ENCODE results near the gene B3GNT8. TPM values are rescaled to one million over a fixed set of nuclear protein-coding genes. Genes with fewer than 3 reads are reported as not detected.

The B3GNT8 gene
- total and polyA plus RNA-seq, 9 of the 15 experiments (the other 6 are each of a cell fraction or from before 2014, with no cell fraction given) = 0.11 to 2.9 (median 0.65) TPM; not detected in 2

- intact Hi-C loops (cut with micrococcal nuclease) = no loop called here
Measured at GRCh38 chr19:41416194-41416674, 10.9 kb downstream of the B3GNT8 start.

More at GRCh38 chr19:41416194-41416674, 10.9 kb downstream of the B3GNT8 start:
- no TSS peak for BruUV-seq (replicated peaks)
- ATAC-seq (no peak), DNase-seq (ENCODE audit: extremely low read depth in 1 of 4, low spot score in 3 of 4) (no peak), FAIRE-seq (no peak)
- Histone ChIP-seq H3K27me3 (ENCODE audit: control insufficient read depth in 2 of 2, insufficient read depth in 2 of 2, low read length in 2 of 2) (no peaks in the 10 kb centered on the region), H3K36me3 (ENCODE audit: control insufficient read depth, insufficient read depth, low read length) (peaks cover 43% of the 10 kb centered on the region; the same call in 1 of the 3 replicates), H3K27ac (ENCODE audit: extremely low read depth, low read depth, low read length) (no peak overlapping the region), H3K4me2 (ENCODE audit: insufficient read depth, low read length) (no peak overlapping the region), H3K9me1 (ENCODE audit: control insufficient read depth, insufficient read depth, low read length) (no peaks in the 10 kb centered on the region), H3K79me2 (ENCODE audit: control insufficient read depth, insufficient read depth, low read length) (no peaks in the 10 kb centered on the region), H4K20me1 (replicated peaks; ENCODE audit: control insufficient read depth, insufficient read depth, low read length) (no peaks in the 10 kb centered on the region), H3K4me3 (no peak overlapping the region), H3K9me3 (replicated peaks; ENCODE audit: control insufficient read depth, insufficient read depth, low read depth, low read length) (no peaks in the 10 kb centered on the region), H3K4me1 (replicated peaks in 1 of 2; ENCODE audit: control insufficient read depth in 2 of 2, insufficient read depth in 2 of 2, low read length in 2 of 2) (no peaks in the 10 kb centered on the region), H2AFZ (ENCODE audit: low read depth, low read length) (no peak overlapping the region), H3K9ac (ENCODE audit: insufficient read depth in 1 of 2, low read depth in 2 of 2, low read length in 2 of 2) (no peak overlapping the region)
- ChIA-PET CTCF (ENCODE audit: low intra/inter-chr PET ratio) (no interaction called here), POLR2A (interaction anchor here (1.9 kb wide), 1 partner anchor 11 kb away, joined by 5 read pairs; the partner anchor contains the start of gene B3GNT8)
- TF ChIP-seq IRF2 (CRISPR knock-in tag; IDR thresholded peaks at IDR 0.05) = no peak
- no peak for TF ChIP-seq CCAR2 (IDR thresholded peaks at IDR 0.05; ENCODE audit: low read depth, low read length)
- TF ChIP-seq, protein P1, sequence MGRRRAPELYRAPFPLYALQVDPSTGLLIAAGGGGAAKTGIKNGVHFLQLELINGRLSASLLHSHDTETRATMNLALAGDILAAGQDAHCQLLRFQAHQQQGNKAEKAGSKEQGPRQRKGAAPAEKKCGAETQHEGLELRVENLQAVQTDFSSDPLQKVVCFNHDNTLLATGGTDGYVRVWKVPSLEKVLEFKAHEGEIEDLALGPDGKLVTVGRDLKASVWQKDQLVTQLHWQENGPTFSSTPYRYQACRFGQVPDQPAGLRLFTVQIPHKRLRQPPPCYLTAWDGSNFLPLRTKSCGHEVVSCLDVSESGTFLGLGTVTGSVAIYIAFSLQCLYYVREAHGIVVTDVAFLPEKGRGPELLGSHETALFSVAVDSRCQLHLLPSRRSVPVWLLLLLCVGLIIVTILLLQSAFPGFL (CRISPR knock-in tag; IDR thresholded peaks at IDR 0.05) = no peak
- no peak for TF ChIP-seq EWSR1 (IDR thresholded peaks at IDR 0.05; ENCODE audit: borderline replicate concordance, low read depth, partially characterized antibody)
- TF ChIP-seq, protein P2, sequence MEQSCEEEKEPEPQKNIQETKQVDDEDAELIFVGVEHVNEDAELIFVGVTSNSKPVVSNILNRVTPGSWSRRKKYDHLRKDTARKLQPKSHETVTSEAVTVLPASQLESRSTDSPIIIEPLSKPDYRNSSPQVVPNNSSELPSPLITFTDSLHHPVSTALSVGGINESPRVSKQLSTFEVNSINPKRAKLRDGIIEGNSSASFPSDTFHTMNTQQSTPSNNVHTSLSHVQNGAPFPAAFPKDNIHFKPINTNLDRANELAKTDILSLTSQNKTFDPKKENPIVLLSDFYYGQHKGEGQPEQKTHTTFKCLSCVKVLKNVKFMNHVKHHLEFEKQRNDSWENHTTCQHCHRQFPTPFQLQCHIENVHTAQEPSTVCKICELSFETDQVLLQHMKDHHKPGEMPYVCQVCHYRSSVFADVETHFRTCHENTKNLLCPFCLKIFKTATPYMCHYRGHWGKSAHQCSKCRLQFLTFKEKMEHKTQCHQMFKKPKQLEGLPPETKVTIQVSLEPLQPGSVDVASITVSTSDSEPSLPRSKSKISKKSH (CRISPR knock-in tag; IDR thresholded peaks at IDR 0.05) = no peak
- no peak for TF ChIP-seq ZNF239 (CRISPR knock-in tag; IDR thresholded peaks at IDR 0.05)
- no peak for TF ChIP-seq FOXA3 (CRISPR knock-in tag; conservative IDR thresholded peaks at IDR 0.05 in 1 of 2, IDR thresholded peaks at IDR 0.05 in 1 of 2)
- TF ChIP-seq ETS1 (conservative IDR thresholded peaks at IDR 0.05; ENCODE audit: control insufficient read depth, low read depth, low read length) = no peak
- WGBS (ENCODE audit: insufficient coverage, low coverage, missing lambda C conversion rate) = 84% methylated on average over 12 of the region's 12 CpGs
- in situ Hi-C loops (cut with MboI) = no loop called here

All from K562 (cell line).